Panc1 (cell line): Measurements from ENCODE around the gene RNASE1. TPM values are rescaled to one million over a fixed set of nuclear protein-coding genes. Genes with fewer than 3 reads are reported as not detected.
A peak's percentile ranks its signal among the peaks of the same experiment; 100 is the strongest.

Source experiments
- ATAC-seq: fragments of 200-7000 bp; cut with Tn5 transposase; 2 replicates; pipeline ENCODE4 v1.9.1; 2020; ENCODE audit warnings: mild to moderate bottlenecking, moderate library complexity
- BruUV-seq: library from RNA; stranded (reverse); fragments of 400-500 nt; replicated peaks from 2 replicates; lab custom pipeline; 2021; lab: Mats Ljungman, UMichigan
- CTCF ChIA-PET: fragments of 300-600 bp; sonication (Branson Sonifier 250); formaldehyde crosslinking; loops from one replicate; lab custom pipeline; 2022; ENCODE audit warnings: antibody characterized with exemption; lab: Charles Lee
- POLR2A ChIA-PET: fragments of 300-600 bp; sonication (Branson Sonifier 250); formaldehyde crosslinking; loops from one replicate; lab custom pipeline; 2022; ENCODE audit warnings: antibody characterized with exemption; lab: Charles Lee
- DNase-seq: peaks from one replicate; pipeline ENCODE4 v3.0.0-alpha.2; 2010; ENCODE audit warnings: low read depth, low spot score
- H3K27ac ChIP-seq: 2 replicates; pipeline ENCODE4 v1.5.1; 2011; ENCODE audit warnings: mild to moderate bottlenecking, low read length, inconsistent platforms
- H3K27me3 ChIP-seq: fragments of 200-500 bp; sonication (Bioruptor generic); 2 replicates; pipeline ENCODE4 v1.6.0; 2014; ENCODE audit warnings: low read length, inconsistent platforms; ENCODE audit not compliant: control insufficient read depth, insufficient read depth
- H3K36me3 ChIP-seq: fragments of 200-500 bp; sonication (Bioruptor generic); 2 replicates; pipeline ENCODE4 v1.5.1; 2014; ENCODE audit warnings: inconsistent platforms, mild to moderate bottlenecking, low read length, moderate library complexity; ENCODE audit not compliant: control insufficient read depth, insufficient read depth
- H3K4me1 ChIP-seq: 2 replicates; pipeline ENCODE4 v1.5.1; 2011; ENCODE audit warnings: inconsistent platforms, mild to moderate bottlenecking, low read length, moderate library complexity; ENCODE audit not compliant: control insufficient read depth, insufficient read depth
- H3K4me3 ChIP-seq, 2 experiments: 2 replicates each; pipeline ENCODE4 v1.5.1; 2011 to 2012; ENCODE audit warnings: low read depth in 2 of 2, low read length in 2 of 2, mild to moderate bottlenecking in 2 of 2, inconsistent platforms in 1 of 2, moderate library complexity in 1 of 2
- H3K9me3 ChIP-seq: fragments of 200-500 bp; sonication (Bioruptor generic); 2 replicates; pipeline ENCODE4 v1.5.1; 2014; ENCODE audit warnings: low read depth, mild to moderate bottlenecking, inconsistent platforms, low read length, moderate library complexity; ENCODE audit not compliant: control insufficient read depth, insufficient read depth
- POLR2AphosphoS5 ChIP-seq: IDR thresholded peaks from 2 replicates; pipeline ENCODE4 v1.6.1; 2012; ENCODE audit warnings: mild to moderate bottlenecking, low read depth, low read length, moderate library complexity
- SIN3A ChIP-seq: IDR thresholded peaks from 2 replicates; pipeline ENCODE4 v1.6.1; 2012; ENCODE audit warnings: low read depth, mild to moderate bottlenecking, low read length, moderate library complexity, borderline replicate concordance; ENCODE audit not compliant: insufficient read depth
- TCF7L2 ChIP-seq: IDR thresholded peaks from 2 replicates; pipeline ENCODE4 v1.6.1; 2011; ENCODE audit warnings: mild to moderate bottlenecking, low read depth, low read length, inconsistent platforms
- in situ Hi-C: cut with HindIII; loops from 2 replicates; pipeline ENCODE4 v1.10.0; 2016; ENCODE audit warnings: low sequenced_read_pairs, low pct_unique_long_range_greater_than_20kb
- intact Hi-C: fragments of 100-400 bp; cut with micrococcal nuclease; formaldehyde crosslinking; loops from one replicate; pipeline ENCODE4 v1.10.0; 2022; ENCODE audit not compliant: unreplicated experiment
- total RNA-seq: library from RNA; stranded (reverse); gene quantifications from one replicate; pipeline ENCODE4 v1.2.1, GENCODE V29; 2021; ENCODE audit not compliant: unreplicated experiment
- TF ChIP-seq, protein P1 (sequence below), 2 experiments: IDR thresholded peaks; 2 replicates each; pipeline ENCODE4 v1.6.1; 2011 to 2012; ENCODE audit warnings: low read depth in 2 of 2, control low read depth in 1 of 2, low read length in 1 of 2, mild to moderate bottlenecking in 1 of 2, moderate library complexity in 1 of 2; ENCODE audit not compliant: insufficient read depth in 1 of 2
- TF ChIP-seq, protein P2 (sequence below): fragments of 450-650 bp; IDR thresholded peaks from 2 replicates; pipeline ENCODE4 v1.5.1; 2017; ENCODE audit warnings: mild to moderate bottlenecking

Gene RNASE1
- total RNA-seq, 1 experiment from 2014 or later = 0.69 TPM

DNA sequence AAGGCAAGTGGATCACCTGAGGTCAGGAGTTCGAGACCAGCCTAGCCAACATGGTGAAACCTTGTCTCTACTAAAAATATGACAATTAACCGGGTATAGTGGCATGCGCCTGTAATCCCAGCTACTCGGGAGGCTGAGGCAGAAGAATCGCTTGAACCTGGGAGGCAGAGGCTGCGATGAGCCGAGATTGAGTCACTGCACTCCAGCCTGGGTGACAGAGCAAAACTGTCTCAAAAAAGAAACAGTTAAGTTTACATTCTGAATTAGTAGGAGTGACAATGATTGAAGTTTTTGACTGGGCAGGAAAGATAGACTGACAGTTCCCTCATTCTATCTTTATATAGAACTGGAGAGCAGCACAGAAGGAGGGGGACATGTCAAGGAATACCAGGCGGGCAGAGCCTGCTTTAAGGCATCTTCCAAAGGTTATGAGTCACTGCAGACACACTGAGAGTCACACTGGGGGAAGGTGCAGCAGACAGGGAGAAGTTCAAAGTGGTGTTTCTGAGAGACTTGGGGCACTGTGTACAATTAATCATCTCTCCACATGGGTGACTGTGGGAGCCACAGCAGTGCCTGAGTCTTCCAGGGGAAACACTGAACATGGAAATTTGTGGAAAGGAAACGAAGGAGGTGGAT, 45.8 kb upstream of the RNASE1 start:
- no peaks in the 10 kb centered on the region for H3K27me3 ChIP-seq
- DNase-seq = peak; percentile 52
- H3K4me1 ChIP-seq = no peaks in the 10 kb centered on the region
- H3K4me3 ChIP-seq = peak overlapping the region in 1 of 2 experiments; percentile 19; a peak in 2 of 4 replicates
- TF ChIP-seq, protein P1, sequence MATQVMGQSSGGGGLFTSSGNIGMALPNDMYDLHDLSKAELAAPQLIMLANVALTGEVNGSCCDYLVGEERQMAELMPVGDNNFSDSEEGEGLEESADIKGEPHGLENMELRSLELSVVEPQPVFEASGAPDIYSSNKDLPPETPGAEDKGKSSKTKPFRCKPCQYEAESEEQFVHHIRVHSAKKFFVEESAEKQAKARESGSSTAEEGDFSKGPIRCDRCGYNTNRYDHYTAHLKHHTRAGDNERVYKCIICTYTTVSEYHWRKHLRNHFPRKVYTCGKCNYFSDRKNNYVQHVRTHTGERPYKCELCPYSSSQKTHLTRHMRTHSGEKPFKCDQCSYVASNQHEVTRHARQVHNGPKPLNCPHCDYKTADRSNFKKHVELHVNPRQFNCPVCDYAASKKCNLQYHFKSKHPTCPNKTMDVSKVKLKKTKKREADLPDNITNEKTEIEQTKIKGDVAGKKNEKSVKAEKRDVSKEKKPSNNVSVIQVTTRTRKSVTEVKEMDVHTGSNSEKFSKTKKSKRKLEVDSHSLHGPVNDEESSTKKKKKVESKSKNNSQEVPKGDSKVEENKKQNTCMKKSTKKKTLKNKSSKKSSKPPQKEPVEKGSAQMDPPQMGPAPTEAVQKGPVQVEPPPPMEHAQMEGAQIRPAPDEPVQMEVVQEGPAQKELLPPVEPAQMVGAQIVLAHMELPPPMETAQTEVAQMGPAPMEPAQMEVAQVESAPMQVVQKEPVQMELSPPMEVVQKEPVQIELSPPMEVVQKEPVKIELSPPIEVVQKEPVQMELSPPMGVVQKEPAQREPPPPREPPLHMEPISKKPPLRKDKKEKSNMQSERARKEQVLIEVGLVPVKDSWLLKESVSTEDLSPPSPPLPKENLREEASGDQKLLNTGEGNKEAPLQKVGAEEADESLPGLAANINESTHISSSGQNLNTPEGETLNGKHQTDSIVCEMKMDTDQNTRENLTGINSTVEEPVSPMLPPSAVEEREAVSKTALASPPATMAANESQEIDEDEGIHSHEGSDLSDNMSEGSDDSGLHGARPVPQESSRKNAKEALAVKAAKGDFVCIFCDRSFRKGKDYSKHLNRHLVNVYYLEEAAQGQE (IDR thresholded peaks at IDR 0.05; ENCODE audit: insufficient read depth in 1 of 2, low read depth in 2 of 2, low read length in 1 of 2) = no peak
- TF ChIP-seq, protein P2, sequence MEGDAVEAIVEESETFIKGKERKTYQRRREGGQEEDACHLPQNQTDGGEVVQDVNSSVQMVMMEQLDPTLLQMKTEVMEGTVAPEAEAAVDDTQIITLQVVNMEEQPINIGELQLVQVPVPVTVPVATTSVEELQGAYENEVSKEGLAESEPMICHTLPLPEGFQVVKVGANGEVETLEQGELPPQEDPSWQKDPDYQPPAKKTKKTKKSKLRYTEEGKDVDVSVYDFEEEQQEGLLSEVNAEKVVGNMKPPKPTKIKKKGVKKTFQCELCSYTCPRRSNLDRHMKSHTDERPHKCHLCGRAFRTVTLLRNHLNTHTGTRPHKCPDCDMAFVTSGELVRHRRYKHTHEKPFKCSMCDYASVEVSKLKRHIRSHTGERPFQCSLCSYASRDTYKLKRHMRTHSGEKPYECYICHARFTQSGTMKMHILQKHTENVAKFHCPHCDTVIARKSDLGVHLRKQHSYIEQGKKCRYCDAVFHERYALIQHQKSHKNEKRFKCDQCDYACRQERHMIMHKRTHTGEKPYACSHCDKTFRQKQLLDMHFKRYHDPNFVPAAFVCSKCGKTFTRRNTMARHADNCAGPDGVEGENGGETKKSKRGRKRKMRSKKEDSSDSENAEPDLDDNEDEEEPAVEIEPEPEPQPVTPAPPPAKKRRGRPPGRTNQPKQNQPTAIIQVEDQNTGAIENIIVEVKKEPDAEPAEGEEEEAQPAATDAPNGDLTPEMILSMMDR = no peak
- TF ChIP-seq TCF7L2 (peak; percentile 17; the same call in 1 of the 2 replicates), SIN3A (no peak)
- peak overlapping the region; percentile 48 for H3K27ac ChIP-seq
- intact Hi-C loops (no loop called here), in situ Hi-C loops (no loop called here)
- H3K36me3 ChIP-seq = no peaks in the 10 kb centered on the region
- ChIA-PET CTCF (interaction anchor here (0.6 kb wide), 1 partner anchor 425 kb away, joined by 3 read pairs; no protein-coding TSS in a partner anchor), POLR2A (no interaction called here)
- BruUV-seq = no TSS peak
- H3K9me3 ChIP-seq = no peaks in the 10 kb centered on the region
- peak; percentile 92 for ATAC-seq

DNA sequence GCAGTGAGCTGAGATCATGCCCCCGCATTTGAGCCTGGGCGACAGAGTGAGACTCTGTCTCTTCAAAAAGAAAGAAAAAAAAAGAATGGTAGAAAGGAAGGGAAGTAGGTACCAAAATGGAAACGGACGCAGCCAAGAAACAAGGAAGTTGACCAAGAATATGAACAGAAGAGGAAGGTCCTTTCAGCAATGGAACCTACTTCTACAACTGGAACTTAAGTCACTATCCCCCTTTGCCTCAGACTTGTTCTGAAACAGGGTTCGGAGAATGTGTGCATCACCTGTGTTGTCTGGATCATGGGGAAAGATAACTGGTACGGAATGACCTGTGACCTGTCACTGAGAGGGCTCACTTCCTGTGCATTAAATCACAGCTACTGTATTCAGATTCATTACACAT, 43.9 kb upstream of the RNASE1 start:
- Histone ChIP-seq H3K27me3 (no peaks in the 10 kb centered on the region), H3K36me3 (no peaks in the 10 kb centered on the region), H3K4me3 (no peak overlapping the region), H3K9me3 (no peaks in the 10 kb centered on the region), H3K27ac (no peak overlapping the region), H3K4me1 (no peaks in the 10 kb centered on the region)
- DNase-seq = no peak
- POLR2A ChIA-PET = no interaction called here
- CTCF ChIA-PET = interaction anchor here (0.8 kb wide), 1 partner anchor 11 kb away, joined by 3 read pairs; no protein-coding TSS in a partner anchor
- BruUV-seq = no TSS peak
- in situ Hi-C loops (no loop called here), intact Hi-C loops (no loop called here)
- TF ChIP-seq, protein P1 (IDR thresholded peaks at IDR 0.05; ENCODE audit: insufficient read depth in 1 of 2, low read depth in 2 of 2, low read length in 1 of 2) = no peak
- TF ChIP-seq SIN3A (no peak), POLR2AphosphoS5 (no peak), TCF7L2 (no peak)
- TF ChIP-seq, protein P2 = no peak
- no peak for ATAC-seq
